HepG2 (cell line): Measurements from ENCODE around the gene NOXO1. TPM values are rescaled to one million over a fixed set of nuclear protein-coding genes. Genes with fewer than 3 reads are reported as not detected.

ENCODE experiments used
- AGO2 ChIP-seq: fragments of 200-400 bp; formaldehyde crosslinking; optimal IDR thresholded peaks from 2 replicates; pipeline ENCODE3; 2017; ENCODE audit warnings: mild to moderate bottlenecking, low read depth, low read length, moderate library complexity
- AHR ChIP-seq: IDR thresholded peaks from 2 replicates; pipeline ENCODE4 v1.6.1; 2018; ENCODE audit warnings: missing genetic modification reagents, missing compliant biosample characterization
- GATAD2A ChIP-seq: IDR thresholded peaks from 2 replicates; pipeline ENCODE4 v1.6.1; 2016
- NCOA2 ChIP-seq: sonication (generic); formaldehyde crosslinking; IDR thresholded peaks from 2 replicates; pipeline ENCODE4 v1.8.0; 2022; ENCODE audit warnings: inconsistent platforms
- REL ChIP-seq: sonication (generic); formaldehyde crosslinking; conservative IDR thresholded peaks from 2 replicates; pipeline ENCODE4 v1.8.0; 2022; ENCODE audit warnings: mild to moderate bottlenecking, missing genetic modification reagents, moderate library complexity
- SALL1 ChIP-seq: sonication (generic); formaldehyde crosslinking; IDR thresholded peaks from 2 replicates; pipeline ENCODE4 v1.8.0; 2022; ENCODE audit warnings: mild to moderate bottlenecking, missing genetic modification reagents
- SP140L ChIP-seq: sonication (generic); formaldehyde crosslinking; IDR thresholded peaks from 2 replicates; pipeline ENCODE4 v1.4.0; 2020; ENCODE audit warnings: missing genetic modification reagents, borderline replicate concordance
- ZBTB7B ChIP-seq: sonication (generic); formaldehyde crosslinking; IDR thresholded peaks from 2 replicates; pipeline ENCODE4 v1.4.0; 2020; ENCODE audit warnings: missing genetic modification reagents
- ZC3H13 ChIP-seq: sonication (generic); formaldehyde crosslinking; IDR thresholded peaks from 2 replicates; pipeline ENCODE4 v1.8.1; 2023; ENCODE audit warnings: mild to moderate bottlenecking, missing genetic modification reagents, moderate library complexity
- ZC3H4 ChIP-seq: sonication (generic); formaldehyde crosslinking; IDR thresholded peaks from 2 replicates; pipeline ENCODE4 v1.4.0; 2020; ENCODE audit warnings: missing genetic modification reagents, borderline replicate concordance
- ZNF331 ChIP-seq: sonication (generic); formaldehyde crosslinking; IDR thresholded peaks from 2 replicates; pipeline ENCODE4 v1.4.0; 2020; ENCODE audit warnings: missing genetic modification reagents
- ZNF512B ChIP-seq: sonication (generic); formaldehyde crosslinking; IDR thresholded peaks from 2 replicates; pipeline ENCODE4 v1.5.1; 2020; ENCODE audit warnings: missing genetic modification reagents, mild to moderate bottlenecking, borderline replicate concordance
- ZNF687 ChIP-seq: sonication (generic); formaldehyde crosslinking; IDR thresholded peaks from 2 replicates; pipeline ENCODE4 v1.5.1; 2020; ENCODE audit warnings: mild to moderate bottlenecking, missing genetic modification reagents, moderate library complexity
- ZNF724P ChIP-seq: sonication (generic); formaldehyde crosslinking; IDR thresholded peaks from 2 replicates; pipeline ENCODE4 v1.8.0; 2022; ENCODE audit warnings: missing genetic modification reagents, borderline replicate concordance
- ZNF746 ChIP-seq: sonication (generic); formaldehyde crosslinking; IDR thresholded peaks from 2 replicates; pipeline ENCODE4 v1.8.0; 2022; ENCODE audit warnings: mild to moderate bottlenecking, missing genetic modification reagents
- ZNF770 ChIP-seq: sonication (generic); formaldehyde crosslinking; IDR thresholded peaks from 2 replicates; pipeline ENCODE4 v1.5.0; 2020; ENCODE audit warnings: mild to moderate bottlenecking, missing genetic modification reagents
- ZNF781 ChIP-seq: sonication (generic); formaldehyde crosslinking; IDR thresholded peaks from 2 replicates; pipeline ENCODE4 v1.5.1; 2020; ENCODE audit warnings: borderline replicate concordance, mild to moderate bottlenecking, missing genetic modification reagents; ENCODE audit errors: not compliant biosample characterization
- ZNF788 ChIP-seq: sonication (generic); formaldehyde crosslinking; IDR thresholded peaks from 2 replicates; pipeline ENCODE4 v1.5.0; 2020; ENCODE audit warnings: mild to moderate bottlenecking, missing genetic modification reagents, borderline replicate concordance
- ZNF792 ChIP-seq: IDR thresholded peaks from 2 replicates; pipeline ENCODE4 v1.6.1; 2016
- ZSCAN20 ChIP-seq: sonication (generic); formaldehyde crosslinking; IDR thresholded peaks from 2 replicates; pipeline ENCODE4 v1.4.0; 2020; ENCODE audit warnings: missing genetic modification reagents, mild to moderate bottlenecking, borderline replicate concordance
- polyA plus RNA-seq, 8 experiments: library from polyadenylated mRNA; depleted of rRNA in 3 of 8; stranded (reverse) in 7 of 8; unstranded in 1 of 8; fragments of >200 nt; fragmentation: Illumina TruSeq in 4 of 8; extraction: Trizol in 4 of 8; gene quantifications; 2 replicates each; pipeline versions ENCODE4 v1.2.1 to v1.2.3, GENCODE V29; 2011 to 2016; ENCODE audit warnings: low read depth in 4 of 8, missing spikeins in 1 of 8, mixed read lengths in 1 of 8; ENCODE audit not compliant: insufficient read depth in 1 of 8
- total RNA-seq, 5 experiments: library from RNA; depleted of rRNA; stranded (reverse); fragments of >200 nt; fragmentation: Illumina TruSeq; extraction: Trizol; gene quantifications; 2 replicates each; pipeline ENCODE4 v1.2.3, GENCODE V29; 2016; ENCODE audit warnings: low read depth in 1 of 5

The NOXO1 gene
- total and polyA plus RNA-seq, 2 of the 13 experiments (the other 11 are each of a cell fraction or from before 2014, with no cell fraction given) = 0.69 to 1.4 TPM

- TF ChIP-seq ZNF687 (CRISPR knock-in tag) = peak; percentile 51
- no peak for TF ChIP-seq ZNF724P (CRISPR knock-in tag)
- no peak for TF ChIP-seq ZNF746 (CRISPR knock-in tag)
- TF ChIP-seq ZNF792 = no peak
- TF ChIP-seq REL = 0 out of 2 replicates have a peak, but pooled peaks have one; percentile 51
- peak; percentile 94; the same call in 1 of the 2 replicates for TF ChIP-seq ZC3H4 (CRISPR knock-in tag)
- TF ChIP-seq SALL1 = peak; percentile 39; the same call in 1 of the 2 replicates
- peak; percentile 72; the same call in 1 of the 2 replicates for TF ChIP-seq ZC3H13 (CRISPR knock-in tag)
- no peak for TF ChIP-seq SP140L (CRISPR knock-in tag)
- TF ChIP-seq ZNF788 (CRISPR knock-in tag) = peak; percentile 39; the same call in 1 of the 2 replicates
- peak; percentile 35; the same call in 1 of the 2 replicates for TF ChIP-seq AHR
- TF ChIP-seq NCOA2 (CRISPR knock-in tag) = peak; percentile 15; the same call in 1 of the 2 replicates
- TF ChIP-seq GATAD2A = 0 out of 2 replicates have a peak, but pooled peaks have one; percentile 29
- 0 out of 2 replicates have a peak, but pooled peaks have one; percentile 8 for TF ChIP-seq ZNF331 (CRISPR knock-in tag)
- 0 out of 2 replicates have a peak, but pooled peaks have one; percentile 5 for TF ChIP-seq ZBTB7B (CRISPR knock-in tag)
- TF ChIP-seq ZNF781 (CRISPR knock-in tag) = peak; percentile 79
- 0 out of 2 replicates have a peak, but pooled peaks have one; percentile 18 for TF ChIP-seq ZNF512B (CRISPR knock-in tag)
- TF ChIP-seq ZSCAN20 (CRISPR knock-in tag) = 0 out of 2 replicates have a peak, but pooled peaks have one; percentile 2
- peak; percentile 22 for TF ChIP-seq AGO2
- TF ChIP-seq ZNF770 = no peak
Observed at GRCh38 chr16:1960665-1961630, 20.3 kb downstream of the NOXO1 start (continued).
